K562 (cell line): Measurements from ENCODE around the gene TMEFF2. TPM values are rescaled to one million over a fixed set of nuclear protein-coding genes. Genes with fewer than 3 reads are reported as not detected.

Source experiments
- ATAC-seq: fragments of 200-7000 bp; cut with Tn5 transposase; 3 replicates; pipeline ENCODE4 v1.9.1; 2020; ENCODE audit warnings: moderate library complexity
- BruUV-seq: library from RNA; stranded (reverse); fragments of 400-500 nt; replicated peaks from 2 replicates; lab custom pipeline; 2021; lab: Mats Ljungman, UMichigan
- CTCF ChIA-PET: fragments of 300-600 bp; formaldehyde crosslinking; extraction: SDS; loops from one replicate; lab custom pipeline; 2021; ENCODE audit warnings: low intra/inter-chr PET ratio; lab: Yijun Ruan, JAX
- POLR2A ChIA-PET: fragments of 300-600, 350-650 bp; sonication (Branson Sonifier 250); formaldehyde crosslinking; extraction: SDS; loops from one replicate; lab custom pipeline; 2021; ENCODE audit warnings: antibody characterized with exemption, inconsistent platforms; lab: Yijun Ruan, JAX
- DNase-seq, 4 experiments: peaks; one replicate each; pipeline versions ENCODE4 v3.0.0 to v3.0.0-alpha.2; 2011 to 2018; ENCODE audit warnings: low spot score in 3 of 4, mixed read lengths in 3 of 4; ENCODE audit errors: extremely low read depth in 1 of 4
- FAIRE-seq: peaks from 2 replicates; lab custom pipeline; 2011; peaks lifted over from hg19 to GRCh38; lab: Jason Lieb, UNC
- H2AFZ ChIP-seq: 2 replicates; pipeline ENCODE4 v1.6.0; 2011; ENCODE audit warnings: low read depth, low read length, control low read depth, inconsistent platforms
- H3K27ac ChIP-seq: fragments of 200-600 bp; 3 replicates; pipeline ENCODE4 v1.8.0; 2011; ENCODE audit warnings: low read depth, mild to moderate bottlenecking, control low read depth, inconsistent platforms, low read length, moderate library complexity, mixed read lengths; ENCODE audit errors: extremely low read depth
- H3K27me3 ChIP-seq, 2 experiments: fragments of 300-600 bp in 1 of 2; 2 replicates in 1 of 2; 3 replicates in 1 of 2; pipeline versions ENCODE4 v1.6.0 to v1.8.0; 2011; ENCODE audit warnings: inconsistent platforms in 2 of 2, low read length in 2 of 2, mild to moderate bottlenecking in 1 of 2, mixed read lengths in 1 of 2, moderate library complexity in 1 of 2; ENCODE audit not compliant: control insufficient read depth in 2 of 2, insufficient read depth in 2 of 2
- H3K36me3 ChIP-seq: fragments of 300-600 bp; 3 replicates; pipeline ENCODE4 v1.8.0; 2011; ENCODE audit warnings: mild to moderate bottlenecking, low read length, inconsistent platforms; ENCODE audit not compliant: control insufficient read depth, insufficient read depth
- H3K4me1 ChIP-seq, 2 experiments: fragments of 200-600 bp in 1 of 2; replicated peaks in 1 of 2; 2 replicates in 1 of 2; 3 replicates in 1 of 2; pipeline versions ENCODE4 v1.5.1 to v1.8.0; 2011; ENCODE audit warnings: inconsistent platforms in 2 of 2, low read length in 2 of 2, mild to moderate bottlenecking in 1 of 2, mixed read lengths in 1 of 2, moderate library complexity in 1 of 2; ENCODE audit not compliant: control insufficient read depth in 2 of 2, insufficient read depth in 2 of 2
- H3K4me2 ChIP-seq: 2 replicates; pipeline ENCODE4 v1.6.1; 2011; ENCODE audit warnings: low read length, control low read depth, inconsistent platforms, mixed read lengths; ENCODE audit not compliant: insufficient read depth
- H3K4me3 ChIP-seq: fragments of 200-600 bp; sonication (generic), shearing (Covaris generic); 2 replicates; pipeline ENCODE4 v1.5.1; 2016; ENCODE audit warnings: control low read depth, inconsistent platforms
- H3K79me2 ChIP-seq: fragments of 200-600 bp; 3 replicates; pipeline ENCODE4 v1.8.0; 2011; ENCODE audit warnings: low read length, inconsistent platforms; ENCODE audit not compliant: control insufficient read depth, insufficient read depth
- H3K9ac ChIP-seq, 2 experiments: 2 replicates each; pipeline versions ENCODE4 v1.6.0 to v1.6.1; 2011; ENCODE audit warnings: low read depth in 2 of 2, low read length in 2 of 2, control low read depth in 1 of 2, inconsistent platforms in 1 of 2, mild to moderate bottlenecking in 1 of 2, mixed read lengths in 1 of 2; ENCODE audit not compliant: insufficient read depth in 1 of 2
- H3K9me1 ChIP-seq: one replicate; pipeline ENCODE4 v1.6.0; 2011; ENCODE audit warnings: inconsistent platforms, mild to moderate bottlenecking, low read length, moderate library complexity; ENCODE audit not compliant: control insufficient read depth, insufficient read depth
- H3K9me3 ChIP-seq: replicated peaks from 2 replicates; pipeline ENCODE4 v1.5.1; 2011; ENCODE audit warnings: low read depth, low read length, inconsistent platforms; ENCODE audit not compliant: control insufficient read depth, insufficient read depth
- H4K20me1 ChIP-seq: replicated peaks from 2 replicates; pipeline ENCODE4 v1.6.1; 2011; ENCODE audit warnings: low read length, inconsistent platforms, mixed read lengths; ENCODE audit not compliant: control insufficient read depth, insufficient read depth
- FOXA3 ChIP-seq, 2 experiments: fragments of 450-650 bp in 1 of 2; sonication (generic) in 1 of 2; formaldehyde crosslinking; IDR thresholded peaks in 1 of 2; conservative IDR thresholded peaks in 1 of 2; 2 replicates each; pipeline versions ENCODE4 v1.4.0 to v1.8.0; 2020 to 2022; ENCODE audit warnings: mild to moderate bottlenecking in 2 of 2, missing genetic modification reagents in 1 of 2
- SRF ChIP-seq, 2 experiments: fragments of 250-450, 450-650 bp in 1 of 2; sonication (Bioruptor Pico) in 1 of 2; sonication (generic) in 1 of 2; formaldehyde crosslinking; IDR thresholded peaks; 2 replicates each; pipeline versions ENCODE4 v1.5.0 to v1.5.1; 2020 to 2022; ENCODE audit warnings: mild to moderate bottlenecking in 1 of 2, missing genetic modification reagents in 1 of 2
- ZNF140 ChIP-seq: fragments of 250-450 bp; sonication (Bioruptor Pico); IDR thresholded peaks from 2 replicates; pipeline ENCODE4 v1.8.0; 2021; ENCODE audit warnings: moderate library complexity, mild to moderate bottlenecking, inconsistent platforms
- ZNF639 ChIP-seq, 2 experiments: fragments of 200-800 bp in 1 of 2; sonication (Bioruptor generic) in 1 of 2; sonication (generic) in 1 of 2; formaldehyde crosslinking in 1 of 2; IDR thresholded peaks in 1 of 2; conservative IDR thresholded peaks in 1 of 2; 2 replicates each; pipeline versions ENCODE4 v1.5.0 to v1.6.1; 2016 to 2020; ENCODE audit warnings: missing compliant biosample characterization in 1 of 2, missing genetic modification characterization in 1 of 2, missing genetic modification reagents in 1 of 2
- WGBS: fragments of 100-300 bp; shearing (Covaris generic); methylation state at CpG from one replicate; pipeline ENCODE4 v1.1.6; 2016; ENCODE audit warnings: low coverage, mixed read lengths; ENCODE audit not compliant: insufficient coverage; ENCODE audit errors: missing lambda C conversion rate; 5-methylcytosine and 5-hydroxymethylcytosine counted together
- in situ Hi-C: fragments of 300-500 bp; cut with MboI; formaldehyde crosslinking; loops from 4 replicates; pipeline ENCODE4 v1.15.0; 2018; ENCODE audit warnings: inconsistent platforms, mixed read lengths
- intact Hi-C: fragments of 100-400 bp; cut with micrococcal nuclease; formaldehyde crosslinking; loops from 2 replicates; pipeline ENCODE4 v1.14.2; 2022
- polyA plus RNA-seq, 8 experiments: library from polyadenylated mRNA; depleted of rRNA in 4 of 8; stranded (reverse) in 5 of 8; unstranded in 3 of 8; fragments of >200 nt; fragmentation: Nextera tagmentation in 2 of 8; fragmentation: Illumina TruSeq in 1 of 8; extraction: Ambion mirVana in 2 of 8; extraction: Trizol in 1 of 8; gene quantifications; 2 replicates each; pipeline versions ENCODE4 v1.2.1 to v1.2.3, GENCODE V29; 2011 to 2014; ENCODE audit warnings: inconsistent platforms in 1 of 8, missing spikeins in 1 of 8
- total RNA-seq, 7 experiments: library from RNA; depleted of rRNA in 6 of 7; stranded (reverse); fragments of >200 nt in 6 of 7; fragmentation: Illumina TruSeq in 2 of 7; extraction: Trizol in 2 of 7; gene quantifications; 2 replicates each; pipeline versions ENCODE4 v1.2.1 to v1.2.3, GENCODE V29; 2011 to 2021; ENCODE audit warnings: low replicate concordance in 1 of 7

The TMEFF2 gene
- total and polyA plus RNA-seq, 9 of the 15 experiments (the other 6 are each of a cell fraction or from before 2014, with no cell fraction given): 1.4 TPM; not detected in 8

DNA sequence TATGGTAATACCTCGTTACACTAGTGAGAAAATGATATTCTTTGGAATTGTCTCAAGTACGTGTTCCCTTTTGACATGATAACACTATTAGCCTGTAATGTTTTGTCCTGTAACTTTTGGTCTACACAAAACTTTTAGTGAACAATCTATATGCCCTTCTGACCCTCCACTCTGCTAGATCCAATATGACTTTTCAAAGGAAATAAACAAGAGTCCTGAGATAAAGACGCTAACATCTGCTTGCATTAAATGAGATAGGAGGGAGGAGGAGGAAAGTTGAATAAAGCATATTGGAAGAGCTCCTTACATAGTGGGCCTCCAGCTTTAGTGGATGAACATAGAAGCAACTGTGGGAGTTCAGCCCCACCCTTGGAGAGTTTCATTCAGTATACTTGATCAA is 264.5 kb downstream of the TMEFF2 start:
- no TSS peak for BruUV-seq
- WGBS: 48% methylated on average over 3 of the region's 3 CpGs
- Histone ChIP-seq H3K4me1 (peaks cover 0 to 24% of the 10 kb centered on the region in 2 experiments; a peak in 3 of 5 replicates), H3K9me3 (no peaks in the 10 kb centered on the region), H3K9me1 (no peaks in the 10 kb centered on the region), H3K4me3 (no peak overlapping the region), H3K4me2 (no peak overlapping the region), H3K9ac (no peak overlapping the region), H3K36me3 (no peaks in the 10 kb centered on the region), H2AFZ (no peak overlapping the region; the same call in 1 of the 2 replicates), H4K20me1 (no peaks in the 10 kb centered on the region), H3K27me3 (no peaks in the 10 kb centered on the region), H3K79me2 (no peaks in the 10 kb centered on the region; the same call in 2 of the 3 replicates), H3K27ac (no peak overlapping the region)
- ATAC-seq: no peak
- POLR2A ChIA-PET: no interaction called here
- TF ChIP-seq SRF (CRISPR knock-in tag; IDR thresholded peaks at IDR 0.05): no peak
- TF ChIP-seq ZNF140 (CRISPR knock-in tag): no peak
- intact Hi-C loops: no loop called here
- no peak for DNase-seq
- in situ Hi-C loops: no loop called here
- FAIRE-seq: no peak
- CTCF ChIA-PET: no interaction called here

GRCh38 chr2:191929288-191929687 is 265.4 kb downstream of the TMEFF2 start:
- H3K9me1 ChIP-seq: no peaks in the 10 kb centered on the region
- peaks cover 0 to 24% of the 10 kb centered on the region in 2 experiments; a peak in 3 of 5 replicates for H3K4me1 ChIP-seq
- H3K36me3 ChIP-seq: no peaks in the 10 kb centered on the region
- H3K4me2 ChIP-seq: no peak overlapping the region
- no peak overlapping the region for H3K4me3 ChIP-seq
- POLR2A ChIA-PET: no interaction called here
- no TSS peak for BruUV-seq
- ATAC-seq (no peak), FAIRE-seq (no peak), DNase-seq (no peak)
- H3K9ac ChIP-seq: no peak overlapping the region
- intact Hi-C loops (no loop called here), in situ Hi-C loops (no loop called here)
- WGBS: 64% methylated on average over 4 of the region's 4 CpGs
- no peaks in the 10 kb centered on the region; the same call in 2 of the 3 replicates for H3K79me2 ChIP-seq
- CTCF ChIA-PET: no interaction called here
- no peak overlapping the region for H2AFZ ChIP-seq
- no peaks in the 10 kb centered on the region for H4K20me1 ChIP-seq
- H3K27ac ChIP-seq: no peak overlapping the region
- TF ChIP-seq FOXA3 (CRISPR knock-in tag; conservative IDR thresholded peaks at IDR 0.05 in 1 of 2, IDR thresholded peaks at IDR 0.05 in 1 of 2) (peak in 1 of 2 experiments; percentile 67; a peak in 2 of 4 replicates), ZNF639 (CRISPR knock-in tag; conservative IDR thresholded peaks at IDR 0.05 in 1 of 2, IDR thresholded peaks at IDR 0.05 in 1 of 2) (no peak)
- no peaks in the 10 kb centered on the region for H3K9me3 ChIP-seq
- H3K27me3 ChIP-seq: no peaks in the 10 kb centered on the region
